ENCODE results near the gene CHERP. TPM values are rescaled to one million over a fixed set of nuclear protein-coding genes. Genes with fewer than 3 reads are reported as not detected.

Gene CHERP
- total RNA-seq, 1 donor, result 8.0 TPM

- no peak for TF ChIP-seq CTCF (IDR thresholded peaks at IDR 0.05; ENCODE audit: insufficient read depth, low read length)
- no peak overlapping the region for H3K4me3 ChIP-seq (ENCODE audit: low read depth, low read length)
- no peak for DNase-seq (ENCODE audit: low read depth)
Observed at GRCh38 chr19:16575861-16576689, 33.8 kb upstream of the CHERP start.

GRCh38 chr19:16575282-16575681 is 33.0 kb upstream of the CHERP start:
- H3K4me3 ChIP-seq (ENCODE audit: low read depth, low read length), result no peak overlapping the region
- TF ChIP-seq CTCF (IDR thresholded peaks at IDR 0.05; ENCODE audit: insufficient read depth, low read length), result no peak
- DNase-seq (ENCODE audit: low read depth), result no peak

- H3K4me3 ChIP-seq (ENCODE audit: low read depth, low read length), result peak overlapping the region; percentile 97
Observed at GRCh38 chr19:16573925-16574324, 31.7 kb upstream of the CHERP start.

GRCh38 chr19:16573296-16573695 is 31.1 kb upstream of the CHERP start:
- no peak for TF ChIP-seq CTCF (IDR thresholded peaks at IDR 0.05; ENCODE audit: insufficient read depth, low read length)
- peak overlapping the region; percentile 97 for H3K4me3 ChIP-seq (ENCODE audit: low read depth, low read length)
- no peak for DNase-seq (ENCODE audit: low read depth)

More at GRCh38 chr19:16573925-16574324, 31.7 kb upstream of the CHERP start:
- no peak for TF ChIP-seq CTCF (IDR thresholded peaks at IDR 0.05; ENCODE audit: insufficient read depth, low read length)
- DNase-seq (ENCODE audit: low read depth), result no peak

- DNase-seq (ENCODE audit: low read depth), result peak; percentile 91
- H3K4me3 ChIP-seq (ENCODE audit: low read depth, low read length), result peak within 1 kb of the TSS; percentile 97
Observed at GRCh38 chr19:16572332-16573211, 30.3 kb upstream of the CHERP start, which contains the start of gene SLC35E1. Gene SLC35E1 (minus strand): TSS chr19:16572415. CDS start chr19:16572364, 51 bp downstream.

More at GRCh38 chr19:16572332-16573211, 30.3 kb upstream of the CHERP start, which contains the start of gene SLC35E1:
- no peak for TF ChIP-seq CTCF (IDR thresholded peaks at IDR 0.05; ENCODE audit: insufficient read depth, low read length)
